ENCODE results near the gene FOXP4. TPM values are rescaled to one million over a fixed set of nuclear protein-coding genes. Genes with fewer than 3 reads are reported as not detected.

FOXP4 gene
- total and polyA plus RNA-seq, 2 of the 13 experiments (the other 11 are each of a cell fraction or from before 2014, with no cell fraction given): 11.0 to 12.4 TPM

GRCh38 chr6:41568585-41569384, 22.6 kb downstream of the FOXP4 start (continued):
- TF ChIP-seq, protein P1, sequence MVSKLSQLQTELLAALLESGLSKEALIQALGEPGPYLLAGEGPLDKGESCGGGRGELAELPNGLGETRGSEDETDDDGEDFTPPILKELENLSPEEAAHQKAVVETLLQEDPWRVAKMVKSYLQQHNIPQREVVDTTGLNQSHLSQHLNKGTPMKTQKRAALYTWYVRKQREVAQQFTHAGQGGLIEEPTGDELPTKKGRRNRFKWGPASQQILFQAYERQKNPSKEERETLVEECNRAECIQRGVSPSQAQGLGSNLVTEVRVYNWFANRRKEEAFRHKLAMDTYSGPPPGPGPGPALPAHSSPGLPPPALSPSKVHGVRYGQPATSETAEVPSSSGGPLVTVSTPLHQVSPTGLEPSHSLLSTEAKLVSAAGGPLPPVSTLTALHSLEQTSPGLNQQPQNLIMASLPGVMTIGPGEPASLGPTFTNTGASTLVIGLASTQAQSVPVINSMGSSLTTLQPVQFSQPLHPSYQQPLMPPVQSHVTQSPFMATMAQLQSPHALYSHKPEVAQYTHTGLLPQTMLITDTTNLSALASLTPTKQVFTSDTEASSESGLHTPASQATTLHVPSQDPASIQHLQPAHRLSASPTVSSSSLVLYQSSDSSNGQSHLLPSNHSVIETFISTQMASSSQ (IDR thresholded peaks at IDR 0.05; ENCODE audit: low read depth): peak; percentile 49; the same call in 1 of the 2 replicates
- TF ChIP-seq, protein P1 (CRISPR knock-in tag; IDR thresholded peaks at IDR 0.05; ENCODE audit: borderline replicate concordance): peak; percentile 80; the same call in 1 of the 2 replicates
- TF ChIP-seq KDM1A (CRISPR knock-in tag; IDR thresholded peaks at IDR 0.05) (peak; percentile 76; the same call in 1 of the 2 replicates), KAT7 (CRISPR knock-in tag; IDR thresholded peaks at IDR 0.05; ENCODE audit: borderline replicate concordance) (peak; percentile 93), SALL2 (CRISPR knock-in tag; IDR thresholded peaks at IDR 0.05) (peak; percentile 57; the same call in 1 of the 2 replicates), ZNF850 (CRISPR knock-in tag; conservative IDR thresholded peaks at IDR 0.05) (no peak), SNAPC4 (CRISPR knock-in tag; IDR thresholded peaks at IDR 0.05) (no peak), GABPB1 (CRISPR knock-in tag; IDR thresholded peaks at IDR 0.05) (peak; percentile 33; the same call in 1 of the 2 replicates), ZNF563 (CRISPR knock-in tag; IDR thresholded peaks at IDR 0.05) (peak; percentile 61; the same call in 1 of the 2 replicates), PRDM10 (CRISPR knock-in tag; IDR thresholded peaks at IDR 0.05; ENCODE audit: low read depth) (peak; percentile 74; the same call in 1 of the 2 replicates), ZBTB38 (CRISPR knock-in tag; IDR thresholded peaks at IDR 0.05) (peak; percentile 22; the same call in 1 of the 2 replicates), FOXA3 (CRISPR knock-in tag; IDR thresholded peaks at IDR 0.05) (peak; percentile 100)
- TF ChIP-seq, protein P2, sequence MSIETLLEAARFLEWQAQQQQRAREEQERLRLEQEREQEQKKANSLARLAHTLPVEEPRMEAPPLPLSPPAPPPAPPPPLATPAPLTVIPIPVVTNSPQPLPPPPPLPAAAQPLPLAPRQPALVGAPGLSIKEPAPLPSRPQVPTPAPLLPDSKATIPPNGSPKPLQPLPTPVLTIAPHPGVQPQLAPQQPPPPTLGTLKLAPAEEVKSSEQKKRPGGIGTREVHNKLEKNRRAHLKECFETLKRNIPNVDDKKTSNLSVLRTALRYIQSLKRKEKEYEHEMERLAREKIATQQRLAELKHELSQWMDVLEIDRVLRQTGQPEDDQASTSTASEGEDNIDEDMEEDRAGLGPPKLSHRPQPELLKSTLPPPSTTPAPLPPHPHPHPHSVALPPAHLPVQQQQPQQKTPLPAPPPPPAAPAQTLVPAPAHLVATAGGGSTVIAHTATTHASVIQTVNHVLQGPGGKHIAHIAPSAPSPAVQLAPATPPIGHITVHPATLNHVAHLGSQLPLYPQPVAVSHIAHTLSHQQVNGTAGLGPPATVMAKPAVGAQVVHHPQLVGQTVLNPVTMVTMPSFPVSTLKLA (IDR thresholded peaks at IDR 0.05): peak; percentile 86

Data from HepG2 (cell line).